HG03442 (cell line): ENCODE measurements around the gene RASSF9.

Experiments
- ATAC-seq: cut with Tn5 transposase; IDR thresholded peaks from one replicate; pipeline ENCODE4 v1.9.1; 2021; ENCODE audit warnings: mild to moderate bottlenecking, moderate library complexity; ENCODE audit not compliant: unreplicated experiment

RASSF9 gene

DNA sequence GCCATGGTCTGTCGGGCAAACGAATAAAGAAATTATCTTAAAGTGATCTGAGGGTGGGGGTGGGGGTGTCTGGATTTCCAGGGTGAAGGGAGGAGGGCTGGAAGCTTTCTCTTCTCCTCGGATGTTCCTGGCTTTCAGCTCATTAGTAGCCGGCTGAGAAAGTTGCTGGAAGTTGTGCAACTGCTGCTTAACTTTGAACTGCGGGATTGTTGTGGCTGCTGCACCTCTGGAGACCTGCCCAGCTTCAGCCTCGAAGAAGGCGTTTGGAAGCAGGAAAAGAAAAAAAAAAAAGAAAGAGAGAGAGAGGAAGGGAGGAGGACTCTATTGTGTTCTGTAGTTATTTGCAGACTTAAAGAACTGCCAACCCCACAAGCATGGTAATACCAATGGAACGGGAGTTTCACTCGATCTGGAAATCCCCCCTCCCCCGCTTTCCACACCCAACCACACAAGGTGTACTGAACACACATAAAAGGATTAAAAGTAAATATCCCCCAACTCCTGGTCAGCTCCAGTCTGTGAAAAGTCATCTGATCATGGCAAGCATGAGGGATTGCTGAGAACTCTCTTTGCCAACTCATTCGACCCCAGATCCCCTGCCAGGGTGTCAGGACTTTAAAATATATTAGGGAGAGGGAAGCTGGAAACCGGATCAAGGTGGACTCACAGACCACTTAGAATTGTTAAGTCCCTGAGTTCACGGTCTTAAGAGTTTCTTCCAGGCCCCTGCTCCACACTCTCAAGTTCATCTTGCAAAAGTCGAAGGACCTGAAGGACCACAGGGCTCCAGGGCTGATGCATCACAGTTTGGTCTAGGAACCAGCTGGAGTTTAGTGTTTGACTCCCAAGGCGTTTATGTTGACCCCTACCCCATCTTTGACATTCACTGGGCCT lies at the start of gene RASSF9:
Gene RASSF9, minus strand, starts transcription at position 213 of the 894 bp plus-strand sequence. Its CDS starts 208 bp downstream, at position 5.
- ATAC-seq = peak; percentile 54

DNA sequence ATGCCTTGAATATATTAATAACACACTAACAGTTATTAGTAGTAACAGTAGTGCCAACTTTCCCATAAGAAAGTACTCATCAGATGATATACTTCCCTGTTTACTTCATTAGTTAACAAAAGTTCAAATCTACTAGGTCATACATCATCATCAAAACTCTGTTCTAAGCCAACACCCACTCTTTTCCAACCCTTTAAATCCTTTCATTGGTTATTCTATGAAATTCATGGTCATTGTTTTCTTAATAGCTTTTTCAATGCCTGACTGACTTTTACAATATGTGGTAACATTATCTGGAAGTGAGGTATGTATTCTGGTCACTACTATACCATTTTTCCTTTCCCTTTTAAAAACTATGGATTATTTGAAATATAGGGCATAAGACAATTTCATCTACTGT lies 47.6 kb upstream of the RASSF9 start:
- no peak for ATAC-seq

DNA sequence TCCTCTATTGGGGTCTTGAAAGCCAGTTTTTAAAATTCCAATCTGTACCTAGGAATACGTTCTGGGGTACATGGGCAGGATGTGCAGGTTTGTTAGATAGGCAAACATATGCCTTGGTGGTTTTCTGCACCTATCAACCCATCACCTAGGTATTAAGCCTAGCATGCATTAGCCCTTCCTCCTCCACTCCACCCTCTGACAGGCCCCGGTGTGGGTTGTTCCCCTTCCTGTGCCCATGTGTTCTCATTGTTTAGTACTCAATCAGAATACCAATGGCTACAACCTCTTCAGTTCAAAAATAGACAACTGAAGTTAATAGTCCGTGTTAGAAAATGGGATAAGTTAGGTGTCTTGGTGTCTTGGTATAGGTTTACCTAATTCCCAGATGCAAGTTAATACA lies 41.2 kb upstream of the RASSF9 start:
- no peak for ATAC-seq

DNA sequence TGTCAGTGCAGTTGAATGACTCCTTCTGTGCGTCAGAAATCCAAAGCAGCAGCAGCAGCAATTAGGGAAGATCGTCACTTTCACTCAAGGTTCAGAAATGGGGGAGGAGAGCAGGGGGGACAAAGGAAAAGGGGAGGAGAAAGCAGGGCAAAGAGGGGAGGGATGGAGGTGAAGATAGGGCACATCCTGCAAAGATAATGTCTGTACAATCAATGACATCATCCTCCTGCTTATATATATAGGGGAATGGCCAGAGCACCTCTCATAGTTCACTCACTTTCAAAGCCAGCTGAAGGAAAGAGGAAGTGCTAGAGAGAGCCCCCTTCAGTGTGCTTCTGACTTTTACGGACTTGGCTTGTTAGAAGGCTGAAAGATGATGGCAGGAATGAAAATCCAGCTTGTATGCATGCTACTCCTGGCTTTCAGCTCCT lies 37.8 kb upstream of the RASSF9 start, which contains the start of gene NTS:
Gene NTS, plus strand, starts transcription at position 265 of the 431 bp plus-strand sequence. Its CDS starts 109 bp downstream, at position 374.
- ATAC-seq = peak; percentile 82

DNA sequence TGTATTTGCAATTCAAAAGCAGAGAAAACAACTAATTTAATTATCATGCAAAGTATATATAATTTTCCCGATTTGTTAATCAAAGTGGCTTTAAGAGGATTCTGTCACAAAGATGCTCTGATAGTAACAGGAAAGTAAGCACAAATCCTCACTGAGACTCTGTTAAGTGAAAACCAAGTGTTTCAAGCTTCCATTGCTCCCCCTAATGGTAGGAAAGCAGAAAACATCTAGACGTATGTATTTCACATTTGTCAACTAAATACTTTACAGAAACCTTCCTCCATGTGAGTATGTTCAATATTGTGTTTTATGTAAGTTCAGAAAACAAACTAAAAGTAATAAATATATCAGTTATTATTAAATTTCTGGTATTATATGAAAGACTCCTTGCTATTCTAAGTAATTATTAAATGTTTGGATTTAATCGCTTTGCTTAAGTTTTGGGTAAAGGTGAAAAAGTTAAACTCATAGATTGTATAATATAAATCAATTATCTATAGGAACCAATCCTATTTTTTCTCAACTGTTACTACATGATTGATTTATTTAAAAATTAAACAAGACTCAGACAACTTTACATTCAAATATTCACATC lies 36.4 kb upstream of the RASSF9 start:
- peak; percentile 78 for ATAC-seq

DNA sequence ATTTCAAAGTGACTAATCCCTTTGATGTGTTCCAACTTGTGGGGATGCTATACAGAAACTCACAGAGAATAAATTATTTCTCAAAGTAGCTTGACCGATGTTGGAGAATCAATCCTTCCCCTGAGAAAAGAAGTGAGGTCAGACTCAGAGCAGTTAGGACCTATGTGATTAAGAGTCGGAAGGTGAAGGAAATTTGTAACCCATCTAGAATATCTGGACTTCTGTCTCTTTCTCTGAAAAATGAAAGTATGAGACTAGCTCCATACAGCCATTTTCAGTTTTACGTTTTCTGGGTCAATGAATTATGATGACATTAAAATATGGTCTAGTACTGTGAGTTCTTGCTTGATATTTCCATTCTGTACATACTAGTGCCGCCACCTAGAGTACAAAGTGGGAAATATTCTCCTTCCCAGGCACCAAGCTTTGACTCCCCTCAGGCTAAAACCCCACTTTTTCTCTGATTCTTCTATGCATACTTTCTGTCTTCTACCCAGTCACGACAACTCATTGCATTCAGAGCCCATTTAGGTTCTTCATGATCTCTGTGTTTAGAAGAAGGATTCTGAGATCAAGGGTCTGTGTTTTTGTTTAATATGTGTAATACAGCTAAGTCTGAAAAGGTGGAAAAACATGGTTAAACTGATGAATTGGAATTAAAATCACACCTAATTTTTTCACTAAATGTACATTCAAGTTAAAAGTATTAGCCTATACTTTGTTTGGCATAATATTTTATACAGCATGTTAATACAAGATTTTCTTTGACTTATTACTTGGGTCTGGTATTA lies 31.0 kb upstream of the RASSF9 start:
- peak; percentile 96 for ATAC-seq

DNA sequence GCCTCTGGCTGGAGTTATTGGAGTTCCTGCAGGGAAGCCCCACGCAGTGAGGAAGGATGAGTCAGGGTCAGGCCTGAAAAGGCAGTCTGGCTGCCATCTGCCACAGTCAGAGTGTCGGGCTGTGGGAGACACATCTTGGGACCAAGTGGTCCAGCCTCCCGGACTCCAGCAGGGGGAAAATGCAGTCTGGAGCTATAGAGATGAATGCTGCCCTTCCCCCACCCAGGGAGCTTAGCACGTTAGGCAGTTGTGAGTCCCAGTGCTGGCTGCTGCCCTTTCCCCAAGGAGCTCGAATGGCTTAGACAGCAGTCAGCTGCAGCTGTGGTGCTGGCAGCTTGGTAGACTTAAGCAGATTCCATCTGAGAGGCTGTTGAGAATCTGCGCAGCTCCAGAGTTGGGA lies 29.7 kb upstream of the RASSF9 start:
- ATAC-seq = no peak

DNA sequence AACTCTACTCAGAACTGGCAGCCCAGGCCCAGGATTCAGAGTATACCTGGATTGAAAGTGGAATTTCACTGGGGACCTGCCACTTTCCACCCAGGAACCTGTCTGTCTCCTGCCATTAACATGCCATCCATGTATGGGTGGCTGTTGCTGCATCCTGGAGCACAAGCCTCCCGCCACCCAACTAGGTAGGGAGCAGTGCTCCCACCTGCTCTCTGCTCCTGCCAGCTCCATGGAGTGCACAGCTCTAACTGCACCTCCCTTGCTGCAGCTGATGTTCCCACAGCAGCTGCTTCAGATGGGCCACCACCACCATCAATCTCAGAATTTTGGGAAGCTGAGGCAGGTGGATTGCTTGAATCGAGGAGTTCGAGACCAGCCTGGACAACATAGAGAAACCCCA lies 20.8 kb upstream of the RASSF9 start:
- ATAC-seq = no peak

DNA sequence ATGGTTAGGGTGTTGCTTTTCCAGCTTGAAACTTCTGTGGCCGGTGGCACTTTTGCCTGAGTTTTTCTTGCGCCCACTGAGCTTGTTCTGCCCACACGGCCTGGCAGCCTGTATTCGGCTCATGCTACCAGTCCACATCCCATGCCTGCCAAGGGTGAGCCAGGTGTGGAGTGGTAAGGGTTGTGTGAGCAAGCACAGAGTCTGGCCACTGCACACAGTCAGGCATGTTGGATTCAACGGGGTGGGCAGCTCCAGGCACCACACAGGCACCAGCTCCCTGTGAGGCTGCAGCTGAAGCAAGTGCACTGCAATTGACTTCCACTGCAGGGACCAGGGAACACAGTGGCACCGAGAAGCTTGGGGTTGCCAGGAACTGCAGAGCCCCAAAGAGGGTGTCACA lies 19.1 kb upstream of the RASSF9 start:
- ATAC-seq = no peak

DNA sequence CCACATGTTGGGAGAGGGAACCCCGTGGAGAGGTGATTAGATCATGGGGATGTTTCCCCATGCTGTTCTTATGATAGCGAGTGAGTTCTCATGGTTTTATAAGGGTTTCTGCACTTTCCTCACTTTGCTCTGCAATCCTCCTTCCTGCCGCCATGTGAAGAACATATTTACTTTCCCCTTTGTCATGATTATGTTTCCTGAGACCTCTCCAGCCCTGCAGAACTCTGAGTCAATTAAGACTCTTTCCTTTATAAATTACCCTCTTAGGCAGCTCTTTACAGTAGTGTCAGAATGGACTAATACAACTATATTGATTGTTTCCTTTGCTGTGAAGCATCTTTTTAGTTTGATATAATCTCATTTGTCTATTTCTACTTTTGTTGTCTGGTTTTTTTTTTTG lies 13.1 kb upstream of the RASSF9 start:
- no peak for ATAC-seq

DNA sequence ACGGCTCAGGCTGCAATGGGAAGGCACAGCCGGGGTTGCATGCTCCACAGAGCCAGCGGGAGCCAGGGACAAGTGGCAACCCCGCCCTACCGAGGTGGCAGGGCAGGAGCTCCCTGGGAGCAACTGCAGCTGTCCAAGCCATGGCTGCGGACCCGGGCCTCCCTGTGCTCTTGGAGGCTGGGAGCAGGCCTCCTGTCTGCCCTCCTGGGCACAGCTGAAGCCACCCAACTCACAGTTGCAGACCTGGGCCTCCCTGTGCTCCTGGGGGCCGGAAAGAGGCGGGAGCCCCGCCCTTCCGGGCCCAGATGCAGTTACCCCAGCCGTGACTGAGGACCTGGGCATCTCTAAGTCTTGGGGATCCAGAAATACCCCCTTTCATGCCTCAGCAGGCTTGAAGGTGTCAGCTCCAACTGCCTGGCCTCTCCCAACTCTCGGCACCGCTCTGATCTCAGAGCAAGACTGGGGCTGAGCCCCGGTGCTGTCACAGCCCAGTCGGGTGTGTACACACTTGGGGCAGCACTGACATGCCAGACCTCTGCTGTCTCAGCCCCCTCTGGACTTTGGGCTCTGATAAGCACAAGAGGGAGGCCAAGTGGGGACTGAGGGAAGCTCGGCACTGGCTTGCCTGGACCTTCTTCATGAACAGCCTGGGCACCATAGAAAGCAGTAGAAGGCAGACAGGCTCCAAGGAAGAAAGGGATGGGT lies 7.5 kb upstream of the RASSF9 start:
- no peak for ATAC-seq

DNA sequence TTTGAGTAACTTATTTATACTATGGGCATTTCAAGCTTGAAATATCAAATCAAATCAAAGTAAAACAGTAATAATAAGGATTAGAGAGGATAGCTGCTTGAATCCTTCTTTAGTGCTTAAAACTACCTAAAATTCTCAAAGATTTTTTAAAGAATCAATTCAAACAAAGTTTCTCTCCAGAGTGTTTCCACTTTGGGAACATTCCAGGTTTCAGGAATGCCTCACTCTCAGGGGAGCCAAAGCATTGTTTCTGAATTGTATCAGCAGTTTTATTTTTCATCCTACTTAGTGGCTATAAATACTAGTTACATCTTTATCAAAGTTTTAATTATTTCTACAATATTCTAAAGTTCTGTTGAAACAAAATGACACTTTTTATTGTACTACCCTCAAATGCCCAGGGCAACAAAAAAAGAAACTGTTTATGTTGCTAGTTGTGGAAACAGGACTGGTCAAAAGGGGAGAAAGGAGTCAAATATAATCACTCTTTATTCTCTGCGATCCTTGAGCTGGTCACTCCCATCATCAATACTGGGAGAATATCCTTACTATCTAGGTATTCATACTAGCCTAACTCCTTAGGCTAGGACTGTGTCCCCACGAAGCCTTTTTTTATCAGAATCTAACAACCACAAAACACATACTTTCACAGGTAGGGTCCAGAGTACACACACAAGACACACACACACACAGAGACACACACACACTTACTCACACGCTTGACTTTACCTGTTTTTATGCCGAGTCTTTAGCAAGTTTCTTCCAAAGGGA lies 598 bp downstream of the RASSF9 start:
- ATAC-seq = no peak

DNA sequence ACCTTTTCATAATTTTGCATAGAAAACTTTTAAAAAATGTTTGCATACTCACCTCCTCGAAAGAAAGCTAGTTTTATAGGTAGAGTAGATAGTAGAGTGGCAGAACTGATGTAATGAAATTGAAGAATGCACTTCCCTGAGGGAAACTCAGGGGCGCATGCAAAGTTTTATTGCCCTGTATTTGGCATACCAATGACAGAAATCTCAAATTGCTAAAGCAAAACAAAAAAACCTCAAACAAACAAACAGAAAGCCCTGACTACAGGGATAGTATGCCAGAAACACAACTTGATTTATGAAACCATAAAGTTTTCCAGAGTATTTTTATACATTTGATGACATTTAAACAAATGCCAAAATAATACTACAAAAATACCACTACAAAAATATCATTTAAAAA lies 1.8 kb downstream of the RASSF9 start:
- ATAC-seq = no peak

DNA sequence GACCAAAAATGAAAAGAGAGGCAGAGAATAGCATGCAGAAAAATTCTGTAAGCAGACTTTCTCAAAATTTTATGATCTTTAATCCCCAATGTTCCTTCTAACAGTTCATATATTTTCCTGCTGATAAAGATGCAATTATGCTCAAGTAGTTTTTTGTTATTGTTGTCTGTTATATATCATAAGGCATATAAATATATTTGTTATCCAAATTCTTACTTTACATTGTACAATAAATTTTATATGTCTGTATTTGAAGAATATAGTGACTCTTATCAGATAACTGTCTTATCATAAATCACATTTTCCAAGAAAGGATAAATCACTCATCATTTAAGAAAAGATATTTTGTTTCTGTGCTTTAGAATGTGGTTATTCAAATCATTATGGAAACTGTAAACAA lies 2.6 kb downstream of the RASSF9 start:
- ATAC-seq = no peak

DNA sequence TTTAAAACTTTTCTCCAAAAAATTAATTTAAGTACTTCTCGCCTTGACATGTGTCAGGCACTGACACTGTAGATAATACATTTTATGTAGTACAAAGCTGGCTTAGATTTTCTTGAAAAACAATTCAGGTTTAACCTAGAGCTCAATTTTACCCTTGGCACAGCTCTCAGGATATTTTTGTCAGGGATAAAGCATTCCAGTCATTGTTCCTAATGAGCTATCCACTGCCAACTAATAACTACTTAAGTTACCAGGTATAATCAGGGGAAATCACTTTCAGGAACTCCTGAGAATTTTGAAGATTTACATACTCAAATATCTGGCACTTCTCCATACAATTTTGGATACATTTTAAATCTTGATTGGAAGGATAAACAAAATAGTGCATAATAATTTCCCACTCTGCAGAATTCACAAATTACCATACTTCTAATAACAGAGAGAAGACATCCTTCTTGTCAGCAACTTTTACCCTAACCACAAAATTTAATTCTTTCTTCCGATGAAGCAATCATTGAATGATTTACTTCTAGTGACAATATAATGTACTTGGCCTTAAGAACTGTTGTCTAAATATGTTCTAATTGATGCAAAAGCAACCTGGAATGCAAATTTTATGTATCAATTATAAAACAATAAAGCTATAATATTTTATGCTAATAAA lies 4.8 kb downstream of the RASSF9 start:
- ATAC-seq = no peak

DNA sequence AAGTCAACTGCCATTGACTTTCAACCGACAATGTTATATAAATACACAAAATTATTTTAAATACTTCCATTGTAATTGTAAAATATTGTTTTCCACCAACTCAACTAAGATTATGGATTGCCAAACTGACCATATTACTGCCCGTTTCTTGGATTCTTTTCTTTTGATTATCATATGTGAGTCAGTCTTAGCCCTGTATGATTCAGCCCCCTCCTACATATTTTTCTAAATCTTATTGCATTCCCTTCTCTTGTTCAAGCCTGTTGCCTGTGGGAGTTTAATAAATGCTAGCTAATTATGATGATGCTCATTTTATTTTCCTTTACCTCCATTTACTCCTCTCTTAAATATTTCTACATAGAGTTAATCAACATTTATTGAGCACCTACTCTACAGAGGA lies 6.8 kb downstream of the RASSF9 start:
- ATAC-seq = no peak

DNA sequence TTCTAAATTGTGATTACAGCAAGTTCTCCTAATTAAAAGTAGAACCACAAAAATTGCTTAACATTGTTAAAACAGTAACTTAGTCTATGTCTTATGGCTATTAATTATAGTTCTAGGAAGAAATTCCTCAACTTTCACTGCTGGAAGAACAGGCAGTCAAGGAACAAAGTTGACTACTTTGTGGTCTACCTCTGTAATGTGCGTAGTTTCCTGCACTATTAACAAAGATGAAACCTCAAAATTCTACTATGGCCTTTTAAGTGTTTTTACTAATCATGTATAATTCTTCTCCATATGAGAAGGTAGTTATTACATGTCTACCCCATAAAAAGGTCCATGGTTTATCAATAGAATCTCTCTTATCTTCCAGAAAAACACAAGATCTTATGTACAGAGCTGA lies 7.6 kb downstream of the RASSF9 start:
- ATAC-seq = no peak

DNA sequence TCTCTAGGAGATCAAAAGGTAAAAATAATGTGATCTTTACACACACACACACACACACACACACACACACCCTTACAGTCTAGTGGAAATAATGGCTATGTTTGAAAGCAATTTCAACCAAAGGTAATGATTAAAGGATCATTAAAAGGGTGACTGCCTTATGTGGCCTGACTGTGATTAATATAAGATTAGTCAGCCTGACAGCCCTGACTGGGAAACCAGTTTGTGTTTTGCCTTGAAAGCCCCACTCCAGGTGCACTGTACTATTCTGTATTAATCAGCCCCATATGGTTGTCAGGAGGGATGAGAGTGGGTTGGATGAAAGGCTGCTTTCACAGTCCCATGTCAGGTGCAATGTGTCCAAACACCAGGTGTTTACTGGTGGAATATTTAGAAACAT lies 10.5 kb downstream of the RASSF9 start:
- no peak for ATAC-seq

DNA sequence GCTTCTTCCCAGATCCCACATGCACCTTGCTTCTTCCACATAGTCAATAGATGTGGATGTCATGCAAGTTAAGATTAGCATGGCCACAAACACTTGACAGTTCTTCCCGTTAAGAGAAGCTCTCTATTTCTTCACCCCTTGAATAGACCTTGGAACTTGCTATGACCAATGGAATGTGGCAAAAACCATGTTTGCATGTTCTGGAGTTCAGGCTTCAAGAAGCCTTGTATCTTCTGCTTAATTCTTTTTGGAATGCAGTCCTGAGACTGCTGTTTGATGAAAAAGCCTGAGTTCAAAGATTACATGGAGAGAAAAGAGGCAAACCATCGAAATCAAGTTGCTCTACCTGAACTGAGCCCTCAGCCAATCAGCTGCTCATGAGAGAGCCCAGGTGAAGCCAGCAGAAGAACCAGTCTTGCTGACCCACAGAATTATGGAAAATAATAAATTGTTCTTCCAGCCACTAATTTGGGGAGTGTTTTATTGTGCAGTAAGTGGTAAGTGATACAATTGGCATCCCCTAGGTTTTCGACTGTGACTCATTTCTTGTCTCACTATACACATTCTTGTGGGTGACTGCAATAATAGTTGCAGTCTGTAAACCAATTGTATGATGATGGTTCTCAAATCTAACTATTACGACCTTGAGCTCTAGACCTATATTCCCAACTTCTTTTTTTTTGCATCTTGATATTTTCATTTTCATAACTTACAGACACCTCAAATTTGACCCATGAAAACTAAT lies 12.6 kb downstream of the RASSF9 start:
- no peak for ATAC-seq
